Parathyroid adenoma (tissue), 2 donors: ENCODE data around the gene ARHGEF7.

Experiments used
- H2AFZ ChIP-seq: fragments of 300-600 bp; sonication (generic); one replicate; pipeline ENCODE4 v1.7.0; 2017; ENCODE audit warnings: antibody characterized with exemption, mild to moderate bottlenecking
- H3K27ac ChIP-seq: fragments of 300-600 bp; sonication (generic); one replicate; pipeline ENCODE4 v1.7.0; 2017
- H3K27me3 ChIP-seq: fragments of 300-600 bp; sonication (generic); one replicate; pipeline ENCODE4 v1.7.0; 2017; ENCODE audit warnings: low read length; ENCODE audit not compliant: control insufficient read depth, insufficient read depth
- H3K36me3 ChIP-seq: fragments of 300-600 bp; sonication (generic); one replicate; pipeline ENCODE4 v1.7.0; 2017; ENCODE audit warnings: low read length; ENCODE audit not compliant: control insufficient read depth, insufficient read depth
- H3K4me1 ChIP-seq: fragments of 300-600 bp; sonication (generic); one replicate; pipeline ENCODE4 v1.7.0; 2017; ENCODE audit warnings: control low read depth
- H3K4me2 ChIP-seq: fragments of 300-600 bp; sonication (generic); one replicate; pipeline ENCODE4 v1.7.0; 2017; ENCODE audit warnings: low read length
- H3K4me3 ChIP-seq: fragments of 300-600 bp; sonication (generic); one replicate; pipeline ENCODE4 v1.7.0; 2017; ENCODE audit warnings: low read depth, low read length
- H3K79me2 ChIP-seq: fragments of 300-600 bp; sonication (generic); one replicate; pipeline ENCODE4 v1.7.0; 2017; ENCODE audit warnings: control low read depth
- H3K9ac ChIP-seq: fragments of 300-600 bp; sonication (generic); one replicate; pipeline ENCODE4 v1.7.0; 2017; ENCODE audit warnings: mild to moderate bottlenecking
- H3K9me3 ChIP-seq: fragments of 300-600 bp; sonication (generic); one replicate; pipeline ENCODE4 v1.7.0; 2017; ENCODE audit warnings: low read length; ENCODE audit not compliant: control insufficient read depth
- CTCF ChIP-seq: fragments of 300-600 bp; sonication (generic); IDR thresholded peaks from one replicate; pipeline ENCODE4 v1.7.0; 2017; ENCODE audit warnings: antibody characterized with exemption, mild to moderate bottlenecking
- donor health status: primary hyperparathyroidism.

The ARHGEF7 gene

GRCh38 chr13:111287201-111287600, 172.1 kb downstream of the ARHGEF7 start:
- Histone ChIP-seq H3K4me2 (no peak overlapping the region), H3K79me2 (no peaks in the 10 kb centered on the region), H2AFZ (no peak overlapping the region), H3K27ac (no peak overlapping the region), H3K9me3 (no peaks in the 10 kb centered on the region), H3K36me3 (no peaks in the 10 kb centered on the region), H3K27me3 (no peaks in the 10 kb centered on the region), H3K4me3 (no peak overlapping the region), H3K9ac (no peak overlapping the region), H3K4me1 (no peaks in the 10 kb centered on the region)
- no peak for TF ChIP-seq CTCF

- no peak overlapping the region for H3K4me3 ChIP-seq
- no peaks in the 10 kb centered on the region for H3K9me3 ChIP-seq
- no peaks in the 10 kb centered on the region for H3K79me2 ChIP-seq
- H3K27me3 ChIP-seq, result no peaks in the 10 kb centered on the region
- H3K9ac ChIP-seq, result no peak overlapping the region
- no peak for TF ChIP-seq CTCF
- H3K4me2 ChIP-seq, result no peak overlapping the region
- no peaks in the 10 kb centered on the region for H3K4me1 ChIP-seq
- H2AFZ ChIP-seq, result no peak overlapping the region
- no peak overlapping the region for H3K27ac ChIP-seq
- H3K36me3 ChIP-seq, result no peaks in the 10 kb centered on the region
Observed at GRCh38 chr13:111288276-111288675, 173.2 kb downstream of the ARHGEF7 start.

GRCh38 chr13:111289251-111289650, 174.1 kb downstream of the ARHGEF7 start:
- Histone ChIP-seq H3K4me1 (no peaks in the 10 kb centered on the region), H3K9ac (no peak overlapping the region), H3K79me2 (no peaks in the 10 kb centered on the region), H3K27me3 (no peaks in the 10 kb centered on the region), H2AFZ (no peak overlapping the region), H3K4me2 (no peak overlapping the region), H3K27ac (no peak overlapping the region), H3K9me3 (no peaks in the 10 kb centered on the region), H3K4me3 (no peak overlapping the region), H3K36me3 (no peaks in the 10 kb centered on the region)
- TF ChIP-seq CTCF, result no peak

GRCh38 chr13:111291908-111292307, 176.8 kb downstream of the ARHGEF7 start:
- Histone ChIP-seq H3K36me3 (no peaks in the 10 kb centered on the region), H3K4me3 (no peak overlapping the region), H3K9ac (no peak overlapping the region), H3K27me3 (no peaks in the 10 kb centered on the region), H3K4me2 (no peak overlapping the region), H3K4me1 (no peaks in the 10 kb centered on the region), H3K9me3 (no peaks in the 10 kb centered on the region), H3K27ac (no peak overlapping the region), H3K79me2 (no peaks in the 10 kb centered on the region), H2AFZ (no peak overlapping the region)
- TF ChIP-seq CTCF, result no peak

- Histone ChIP-seq H3K27ac (no peak overlapping the region), H3K4me3 (no peak overlapping the region), H3K4me1 (no peaks in the 10 kb centered on the region), H2AFZ (no peak overlapping the region), H3K27me3 (no peaks in the 10 kb centered on the region), H3K4me2 (no peak overlapping the region), H3K9me3 (no peaks in the 10 kb centered on the region), H3K36me3 (no peaks in the 10 kb centered on the region), H3K79me2 (no peaks in the 10 kb centered on the region), H3K9ac (no peak overlapping the region)
- TF ChIP-seq CTCF, result no peak
Observed at GRCh38 chr13:111292710-111293485, 177.8 kb downstream of the ARHGEF7 start.
